Rectal smooth muscle tissue (tissue), 1 donor: ENCODE results near the gene EEF2.
A peak's percentile ranks its signal among the peaks of the same experiment; 100 is the strongest.

Source experiments
- H3K27ac ChIP-seq: one replicate; pipeline ENCODE4 v1.7.0; 2013; ENCODE audit warnings: low read depth, low read length, inconsistent platforms
- H3K27me3 ChIP-seq: one replicate; pipeline ENCODE4 v1.7.0; 2013; ENCODE audit warnings: low read length; ENCODE audit not compliant: control insufficient read depth, insufficient read depth
- H3K36me3 ChIP-seq: one replicate; pipeline ENCODE4 v1.7.0; 2013; ENCODE audit warnings: low read length; ENCODE audit not compliant: control insufficient read depth, insufficient read depth
- H3K4me1 ChIP-seq: one replicate; pipeline ENCODE4 v1.7.0; 2013; ENCODE audit warnings: low read length; ENCODE audit not compliant: control insufficient read depth, insufficient read depth
- H3K4me3 ChIP-seq: one replicate; pipeline ENCODE4 v1.7.0; 2013; ENCODE audit warnings: low read length
- H3K9ac ChIP-seq: one replicate; pipeline ENCODE4 v1.7.0; 2013; ENCODE audit warnings: low read length

Gene EEF2

DNA sequence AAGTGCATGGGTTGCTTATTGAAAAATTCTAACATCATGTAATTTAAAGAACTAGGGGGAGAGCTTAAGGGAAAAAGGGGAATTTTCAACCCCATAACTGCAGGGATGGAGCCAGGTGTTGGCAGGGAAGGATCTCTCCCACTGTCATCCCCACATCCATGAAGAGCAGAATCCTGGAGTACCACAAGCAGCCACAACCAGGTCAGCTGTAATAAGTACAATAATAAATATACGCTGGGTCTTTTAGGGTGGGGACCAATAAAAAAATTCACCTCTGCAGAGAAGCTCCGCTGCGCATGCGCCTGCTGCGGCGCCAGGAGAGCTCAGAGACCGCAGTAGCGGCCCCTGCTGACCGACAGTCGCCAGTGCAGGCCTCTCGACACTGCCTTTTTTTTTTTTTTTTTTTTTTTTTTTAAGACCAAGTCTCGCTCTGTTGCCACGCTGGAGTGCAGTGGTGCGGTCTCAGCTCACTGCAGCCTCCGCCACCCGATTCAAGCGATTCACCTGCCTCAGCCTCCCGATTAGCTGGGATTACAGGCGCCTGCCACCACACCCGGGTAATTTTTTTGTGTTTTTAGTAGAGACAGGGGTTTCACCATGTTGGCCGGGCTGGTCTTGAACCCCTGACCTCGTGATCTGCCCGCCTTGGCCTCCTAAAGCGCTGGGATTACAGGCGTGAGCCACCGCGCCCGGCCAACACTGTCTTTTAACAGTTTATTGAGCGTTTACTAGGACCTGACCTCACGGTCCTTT, 2.5 kb upstream of the EEF2 start:
- Histone ChIP-seq H3K9ac (no peak overlapping the region), H3K36me3 (peaks cover 14% of the 10 kb centered on the region), H3K4me1 (peaks cover 23% of the 10 kb centered on the region), H3K27ac (no peak overlapping the region), H3K27me3 (no peaks in the 10 kb centered on the region), H3K4me3 (peak overlapping the region; percentile 40)

DNA sequence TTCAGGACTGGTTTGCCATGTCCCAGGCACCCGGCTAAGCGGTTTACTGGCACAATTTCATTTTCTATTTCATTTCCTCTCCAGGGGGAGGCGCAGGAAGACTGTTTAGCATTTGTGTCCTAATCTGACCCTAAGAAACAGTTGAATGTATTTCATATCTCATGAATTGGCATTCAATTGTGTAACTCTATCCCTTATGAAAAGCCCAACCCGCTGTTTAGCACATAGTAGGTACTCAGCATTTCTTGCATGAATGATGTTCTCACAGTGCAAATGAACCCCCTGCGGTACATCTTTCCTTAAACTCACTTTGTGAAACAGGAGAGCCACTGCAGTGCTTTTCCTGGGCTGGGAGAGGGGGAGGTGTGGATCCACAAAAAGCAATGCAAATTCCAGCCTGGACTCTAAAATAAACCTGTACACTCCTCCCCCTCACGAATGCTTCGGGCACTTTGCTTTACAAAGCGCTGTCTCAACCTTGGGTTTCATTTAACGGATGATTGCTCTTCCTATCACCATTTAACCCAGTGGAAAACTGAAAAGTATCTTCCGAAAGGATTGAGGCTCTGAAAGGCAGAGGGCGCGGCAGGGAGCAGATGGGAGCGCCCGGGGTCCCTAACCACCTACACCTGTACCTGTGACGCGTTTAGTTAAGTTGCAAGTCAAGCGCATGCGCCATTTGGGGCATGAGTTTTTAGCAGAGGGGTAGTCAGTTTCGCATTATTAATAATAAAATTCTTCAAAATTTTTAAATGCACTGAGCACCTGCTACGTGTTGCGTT, 1.2 kb upstream of the EEF2 start:
- no peaks in the 10 kb centered on the region for H3K27me3 ChIP-seq
- peaks cover 28% of the 10 kb centered on the region for H3K36me3 ChIP-seq
- H3K27ac ChIP-seq: peak overlapping the region; percentile 76
- peak overlapping the region; percentile 80 for H3K4me3 ChIP-seq
- H3K4me1 ChIP-seq: peaks cover 23% of the 10 kb centered on the region
- H3K9ac ChIP-seq: no peak overlapping the region

DNA sequence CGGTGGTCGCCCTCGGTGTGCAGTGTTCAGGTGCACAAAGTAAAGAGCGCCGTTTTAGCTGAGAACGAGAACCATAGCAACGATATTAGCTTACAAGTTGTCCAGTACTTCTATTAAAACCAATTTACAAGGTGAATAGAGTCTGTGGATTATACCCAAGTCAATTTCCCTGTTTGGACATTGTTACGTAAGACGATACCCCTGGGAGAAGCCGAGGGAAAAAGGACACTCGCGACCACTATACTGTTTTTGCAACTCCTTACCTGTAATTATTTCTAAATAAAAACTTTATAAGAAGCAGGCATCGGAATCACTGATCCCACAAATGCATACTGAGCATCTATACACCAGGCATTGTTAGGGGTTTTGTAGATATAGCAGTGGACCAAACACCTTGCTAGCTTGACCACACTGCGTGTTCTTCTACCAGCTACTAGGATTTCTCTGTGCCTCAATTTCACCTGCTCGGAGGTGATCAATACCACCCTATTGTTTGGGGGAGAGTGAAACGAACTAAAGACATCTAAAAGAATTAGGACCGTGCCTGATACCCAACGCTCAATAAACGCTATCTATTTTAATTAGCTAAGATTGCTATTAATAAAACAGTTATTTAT, 488 bp upstream of the EEF2 start:
- H3K36me3 ChIP-seq: peaks cover 35% of the 10 kb centered on the region
- peak overlapping the region; percentile 76 for H3K27ac ChIP-seq
- H3K27me3 ChIP-seq: no peaks in the 10 kb centered on the region
- peak overlapping the region; percentile 80 for H3K4me3 ChIP-seq
- H3K4me1 ChIP-seq: peaks cover 23% of the 10 kb centered on the region
- peak overlapping the region; percentile 16 for H3K9ac ChIP-seq

DNA sequence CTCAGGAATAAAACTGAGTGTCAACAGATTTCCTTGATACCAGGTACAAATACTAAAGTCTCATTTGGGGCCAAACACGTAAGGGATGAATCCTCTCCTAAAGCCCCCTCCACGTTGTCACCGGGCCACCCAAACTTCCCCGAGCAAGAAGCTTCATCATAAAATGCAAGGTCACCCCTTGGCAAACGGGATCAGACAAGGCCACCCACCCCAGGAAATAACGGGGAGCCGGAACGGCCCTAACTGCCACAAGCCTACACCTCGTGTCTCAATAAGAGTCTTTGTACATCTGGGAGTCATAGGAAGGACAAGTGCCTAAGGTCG, 717 bp downstream of the EEF2 start:
- H3K36me3 ChIP-seq: peaks cover 47% of the 10 kb centered on the region
- H3K4me3 ChIP-seq: peak overlapping the region; percentile 80
- no peaks in the 10 kb centered on the region for H3K27me3 ChIP-seq
- peak overlapping the region; percentile 60 for H3K9ac ChIP-seq
- peaks cover 23% of the 10 kb centered on the region for H3K4me1 ChIP-seq
- H3K27ac ChIP-seq: peak overlapping the region; percentile 95

DNA sequence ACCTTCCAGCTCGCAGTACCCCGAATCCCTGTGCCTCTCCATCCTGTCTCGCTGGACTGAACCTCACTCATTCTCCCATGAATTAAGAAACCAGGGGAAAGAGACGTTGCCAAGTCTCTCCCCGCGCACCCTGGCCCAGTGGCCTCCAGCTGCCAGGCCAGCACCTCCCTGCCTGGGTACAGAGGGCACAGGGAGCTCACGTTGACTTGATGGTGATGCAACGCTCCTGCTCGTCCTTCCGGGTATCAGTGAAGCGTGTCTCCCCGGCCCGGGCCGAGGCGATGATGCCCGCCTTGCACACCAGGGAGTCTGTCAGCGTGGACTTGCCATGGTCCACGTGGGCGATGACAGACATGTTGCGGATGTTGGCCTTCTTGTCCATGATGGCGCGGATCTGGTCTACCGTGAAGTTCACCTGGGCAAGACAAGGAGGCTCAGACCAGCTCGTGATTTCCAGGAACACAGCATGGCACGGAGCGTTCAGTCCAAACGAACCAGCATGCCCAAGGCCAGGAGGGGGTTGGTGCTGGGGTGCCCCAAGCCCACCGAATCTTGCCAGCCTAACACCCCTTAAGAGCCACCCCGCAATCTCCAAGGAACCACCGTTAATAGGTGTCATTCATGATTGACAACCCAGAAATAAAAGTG, 1.2 kb downstream of the EEF2 start:
- peaks cover 52% of the 10 kb centered on the region for H3K36me3 ChIP-seq
- H3K4me1 ChIP-seq: peaks cover 23% of the 10 kb centered on the region
- no peaks in the 10 kb centered on the region for H3K27me3 ChIP-seq
- peak overlapping the region; percentile 95 for H3K27ac ChIP-seq
- peak overlapping the region; percentile 80 for H3K4me3 ChIP-seq
- H3K9ac ChIP-seq: peak overlapping the region; percentile 60

DNA sequence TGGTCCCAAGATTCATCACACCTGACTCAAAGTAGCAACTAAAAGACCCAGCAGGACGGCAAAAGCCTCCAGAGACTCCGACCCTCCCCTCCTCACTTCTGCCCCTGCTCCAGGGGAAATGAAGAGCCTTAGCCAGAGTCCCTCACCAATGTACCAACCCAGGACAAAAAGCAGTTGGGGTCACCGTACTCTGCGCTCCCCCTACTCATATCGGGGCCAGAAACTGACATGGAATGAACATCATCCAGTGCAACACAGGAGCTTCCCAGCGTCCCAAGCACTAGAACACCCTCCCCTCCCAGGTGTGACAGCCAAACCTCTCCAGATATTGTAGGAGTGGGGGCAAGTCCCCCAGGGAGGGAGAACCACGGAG, 1.7 kb downstream of the EEF2 start:
- H3K27me3 ChIP-seq: no peaks in the 10 kb centered on the region
- H3K27ac ChIP-seq: peak overlapping the region; percentile 3
- peak overlapping the region; percentile 80 for H3K4me3 ChIP-seq
- H3K4me1 ChIP-seq: peaks cover 23% of the 10 kb centered on the region
- peaks cover 54% of the 10 kb centered on the region for H3K36me3 ChIP-seq
- H3K9ac ChIP-seq: no peak overlapping the region

DNA sequence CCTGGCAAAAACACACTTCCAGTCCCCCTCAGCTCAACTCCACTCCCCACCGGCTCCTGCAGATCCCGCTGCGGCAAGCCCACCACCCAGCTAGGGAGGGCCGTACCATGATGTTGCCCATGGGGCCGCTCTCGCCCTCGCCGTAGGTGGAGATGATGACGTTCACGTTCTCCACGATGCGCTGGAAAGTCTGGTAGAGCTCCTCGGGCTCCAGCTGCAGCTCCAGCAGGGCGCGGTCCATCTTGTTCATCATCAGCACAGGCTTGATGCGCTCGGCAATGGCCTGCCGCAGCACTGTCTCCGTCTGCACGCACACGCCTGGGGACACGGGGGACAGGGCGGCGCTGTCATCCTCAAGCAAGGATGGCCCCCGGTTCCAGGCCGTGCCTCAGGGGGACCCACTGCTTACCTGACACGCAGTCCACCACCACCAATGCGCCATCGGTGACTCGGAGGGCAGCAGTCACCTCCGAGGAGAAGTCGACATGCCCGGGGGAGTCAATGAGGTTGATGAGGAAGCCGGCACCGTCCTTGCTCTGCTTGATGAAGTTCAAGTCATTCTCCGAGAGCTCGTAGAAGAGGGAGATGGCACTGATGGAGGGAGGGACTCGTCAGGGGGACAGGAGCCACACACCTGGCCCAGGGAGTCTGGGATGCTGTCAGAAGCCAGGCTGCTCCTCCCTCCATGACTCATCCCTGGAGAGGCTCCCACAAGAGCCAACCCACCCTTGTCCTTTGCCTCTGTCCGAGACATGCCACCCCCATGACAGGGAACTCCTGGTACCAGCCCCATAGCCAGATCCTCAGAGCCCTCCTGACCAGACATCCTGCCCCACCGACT, 2.3 kb downstream of the EEF2 start:
- Histone ChIP-seq H3K4me3 (no peak overlapping the region), H3K27ac (peak overlapping the region; percentile 3), H3K4me1 (peaks cover 23% of the 10 kb centered on the region), H3K27me3 (no peaks in the 10 kb centered on the region), H3K36me3 (peaks cover 59% of the 10 kb centered on the region), H3K9ac (peak overlapping the region; percentile 3)

DNA sequence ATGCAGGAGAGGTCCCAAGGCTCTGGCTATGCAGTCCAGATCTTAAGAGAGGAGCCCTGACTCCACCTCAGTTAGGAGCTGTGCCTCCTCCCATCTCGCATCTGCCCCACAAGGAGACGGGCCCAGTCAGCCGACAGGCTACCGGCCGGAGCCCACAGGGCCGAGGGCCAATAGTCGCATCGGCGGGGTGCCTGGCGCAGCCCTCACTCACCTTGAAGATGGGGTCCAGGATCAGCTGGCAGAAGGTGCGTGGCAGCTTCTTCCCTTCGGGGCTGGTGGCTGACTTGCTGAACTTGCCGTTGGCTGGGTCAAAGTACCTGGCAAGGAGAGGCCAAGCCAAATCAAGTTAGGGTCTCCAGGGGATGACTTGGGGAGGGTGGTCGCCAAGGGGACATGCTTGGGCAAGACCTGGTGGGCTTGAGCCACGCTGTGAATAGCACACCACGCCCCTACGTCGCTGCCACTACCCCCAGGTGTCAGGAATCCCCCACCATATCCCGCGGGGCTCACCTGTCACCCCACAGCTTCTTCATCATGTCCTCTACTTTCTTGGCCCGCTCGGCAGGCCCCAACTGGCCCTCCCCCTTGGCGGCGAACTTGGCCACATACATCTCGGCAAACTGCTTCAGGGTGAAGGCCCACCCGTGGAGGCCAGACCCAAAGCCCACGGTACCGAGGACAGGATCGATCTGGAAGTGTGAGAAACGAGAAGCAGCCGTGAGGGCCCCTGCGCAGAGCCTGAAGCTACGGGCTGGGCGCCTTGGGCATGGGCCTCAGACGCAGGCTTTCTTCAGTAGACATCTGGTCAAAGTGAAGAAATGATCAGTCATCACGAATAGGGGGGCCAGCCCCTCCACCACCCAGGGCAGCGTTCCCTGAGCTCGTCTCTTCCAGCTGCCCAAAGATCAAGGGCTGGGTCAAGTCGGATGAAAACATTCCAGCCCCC, 3.3 kb downstream of the EEF2 start:
- H3K27me3 ChIP-seq: no peaks in the 10 kb centered on the region
- no peak overlapping the region for H3K27ac ChIP-seq
- H3K9ac ChIP-seq: peak overlapping the region; percentile 3
- H3K4me1 ChIP-seq: peaks cover 21% of the 10 kb centered on the region
- peaks cover 69% of the 10 kb centered on the region for H3K36me3 ChIP-seq
- no peak overlapping the region for H3K4me3 ChIP-seq

DNA sequence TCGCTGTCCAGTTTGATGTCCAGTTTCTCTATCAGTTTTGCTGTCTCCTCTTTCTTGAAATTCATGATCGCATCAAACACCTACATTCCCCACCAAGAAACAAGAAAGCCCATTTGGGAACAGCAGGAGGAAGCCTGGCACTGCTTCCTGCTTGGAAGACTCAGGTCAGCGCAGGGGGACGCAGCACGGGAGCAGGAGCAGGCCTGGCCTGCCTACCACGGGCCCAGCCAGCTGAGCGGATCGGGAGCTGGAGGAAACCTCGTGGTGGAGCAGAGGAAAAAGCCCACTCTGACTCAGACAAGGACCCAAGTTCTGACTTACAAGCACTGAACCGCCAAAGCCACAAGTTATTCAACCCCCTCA, 3.9 kb downstream of the EEF2 start:
- Histone ChIP-seq H3K27me3 (no peaks in the 10 kb centered on the region), H3K9ac (no peak overlapping the region), H3K36me3 (peaks cover 75% of the 10 kb centered on the region), H3K4me3 (no peak overlapping the region), H3K4me1 (peaks cover 17% of the 10 kb centered on the region), H3K27ac (no peak overlapping the region)

DNA sequence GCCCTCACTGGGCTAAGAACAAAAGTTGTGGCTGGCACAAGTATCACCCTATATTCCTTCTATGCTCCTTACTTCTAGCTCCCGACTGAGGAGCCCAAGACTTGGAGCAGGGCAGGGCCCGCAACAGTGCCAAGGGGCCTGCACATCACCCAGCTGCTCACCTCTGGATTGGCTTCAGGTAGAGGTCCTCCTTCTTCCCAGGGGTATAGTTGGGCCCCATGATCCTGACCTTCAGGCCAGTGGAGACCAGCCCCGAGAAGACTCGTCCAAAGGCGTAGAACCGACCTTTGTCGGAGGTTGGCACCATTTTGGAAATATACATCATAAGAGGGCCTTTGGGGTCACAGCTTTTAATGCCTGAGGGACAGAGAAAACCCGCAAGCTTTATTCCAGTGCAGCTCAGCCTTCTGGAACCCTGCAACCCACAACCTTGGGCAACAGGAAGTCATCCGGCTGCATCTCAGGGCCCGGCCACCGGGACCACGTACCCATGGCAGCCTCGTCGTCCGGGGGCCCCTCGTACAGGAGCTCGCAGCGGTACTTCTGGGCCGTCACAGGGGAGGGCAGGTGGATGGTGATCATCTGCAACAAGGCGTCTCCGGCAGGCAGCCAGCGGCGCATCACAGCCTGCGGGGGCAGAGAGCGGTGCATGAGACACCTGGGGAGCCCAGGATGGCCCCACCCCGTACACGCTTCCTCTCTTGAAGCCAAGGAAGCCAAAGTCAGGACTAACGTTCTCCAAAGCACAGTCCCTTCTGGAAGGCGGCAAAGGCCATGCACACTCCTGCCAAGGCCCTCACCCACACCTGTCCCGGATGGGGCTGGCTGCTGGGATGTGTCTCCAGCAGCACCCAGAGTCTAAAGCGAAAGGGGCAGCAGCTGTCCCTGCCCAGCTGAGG, 4.7 kb downstream of the EEF2 start:
- peaks cover 9% of the 10 kb centered on the region for H3K4me1 ChIP-seq
- no peak overlapping the region for H3K27ac ChIP-seq
- no peak overlapping the region for H3K4me3 ChIP-seq
- H3K27me3 ChIP-seq: no peaks in the 10 kb centered on the region
- H3K36me3 ChIP-seq: peaks cover 80% of the 10 kb centered on the region
- no peak overlapping the region for H3K9ac ChIP-seq
